Measurements from ENCODE around the gene IL36G. TPM values are rescaled to one million over a fixed set of nuclear protein-coding genes. Genes with fewer than 3 reads are reported as not detected.

IL36G gene
- total and polyA plus RNA-seq, 2 of the 13 experiments (the other 11 are each of a cell fraction or from before 2014, with no cell fraction given): not detected

GRCh38 chr2:112942654-112943002, 35.2 kb upstream of the IL36G start:
- TF ChIP-seq FOXK1 (CRISPR knock-in tag; IDR thresholded peaks at IDR 0.05; ENCODE audit: borderline replicate concordance, low read depth) (no peak), PAXIP1 (CRISPR knock-in tag; conservative IDR thresholded peaks at IDR 0.05) (no peak), ZNF232 (CRISPR knock-in tag; IDR thresholded peaks at IDR 0.05; ENCODE audit: borderline replicate concordance) (no peak), CTCF (CRISPR knock-in tag; IDR thresholded peaks at IDR 0.05) (peak; percentile 16; the same call in 1 of the 2 replicates), PRPF4 (IDR thresholded peaks at IDR 0.05; ENCODE audit: low read depth, low read length, poor library complexity, severe bottlenecking) (no peak), ZNF317 (CRISPR knock-in tag; IDR thresholded peaks at IDR 0.05) (no peak), ZNF329 (CRISPR knock-in tag; IDR thresholded peaks at IDR 0.05; ENCODE audit: low read depth) (no peak), FOSL2 (CRISPR knock-in tag; IDR thresholded peaks at IDR 0.05) (peak; percentile 54)
- no peak overlapping the region for H2AFZ ChIP-seq (ENCODE audit: low read length)
- no peaks in the 10 kb centered on the region; a peak in 1 of 5 replicates for H3K27me3 ChIP-seq (ENCODE audit: control insufficient read depth in 1 of 2, insufficient read depth in 2 of 2, low read length in 2 of 2)
- 0% methylated on average over 2 of the region's 2 CpGs for WGBS (ENCODE audit: low lambda C conversion rate)
- no peak overlapping the region for H3K27ac ChIP-seq (ENCODE audit: extremely low read length, insufficient read depth, low read length)
- intact Hi-C loops (cut with micrococcal nuclease; ENCODE audit: unreplicated experiment): loop anchor here (5.0 kb wide), 1 partner anchor 180 kb away; the partner anchor contains the start of gene CKAP2L
- BruUV-seq (replicated peaks): no TSS peak
- peaks cover 17% of the 10 kb centered on the region for H3K9me3 ChIP-seq (ENCODE audit: low read length)
- DNase-seq (ENCODE audit: low spot score) (peak; percentile 18), FAIRE-seq (no peak), ATAC-seq (peak; percentile 41)
- no peak overlapping the region for H3K4me2 ChIP-seq (ENCODE audit: low read depth, low read length)
- POLR2A ChIA-PET: no interaction called here
- in situ Hi-C loops (cut with HindIII; ENCODE audit: extremely low pct_ligation_motif_present, low pct_unique_long_range_greater_than_20kb): loop anchor here (5.0 kb wide), 1 partner anchor 190 kb away; no protein-coding TSS in a partner anchor
- no peaks in the 10 kb centered on the region for H3K36me3 ChIP-seq (replicated peaks in 1 of 2; ENCODE audit: control insufficient read depth in 1 of 2, insufficient read depth in 2 of 2, low read length in 2 of 2)
- peaks cover 14% of the 10 kb centered on the region for H3K4me1 ChIP-seq (ENCODE audit: insufficient read depth, low read length)
- H4K20me1 ChIP-seq (ENCODE audit: insufficient read depth, low read length): no peaks in the 10 kb centered on the region
- no peak overlapping the region for H3K9ac ChIP-seq (ENCODE audit: insufficient read depth, low read depth, low read length)
- H3K79me2 ChIP-seq (ENCODE audit: insufficient read depth, low read length): no peaks in the 10 kb centered on the region
- H3K4me3 ChIP-seq (replicated peaks in 1 of 3; ENCODE audit: insufficient read depth in 1 of 3, low read depth in 2 of 3, low read length in 3 of 3): no peak overlapping the region
- CTCF ChIA-PET (ENCODE audit: low intra/inter-chr PET ratio, low total read pairs): interaction anchor here (2.9 kb wide), 1 partner anchor 193 kb away, joined by 25 read pairs; no protein-coding TSS in a partner anchor

All from HepG2 (cell line).